Hematopoietic multipotent progenitor cell treated with erythropoietin and hydrocortisone succinate and interleukin-3 and kit ligand, for 17 days (in vitro differentiated cells): ENCODE data around the gene EDIL3.
"Not testable (repeated sequence)": the region's sequence is repeated elsewhere in the genome, so short reads cannot be mapped to it uniquely, and the experiment has no call there.

Experiments used
- DNase-seq: peaks from one replicate; pipeline ENCODE4 v3.0.0-alpha.2; 2015; ENCODE audit warnings: low spot score

The EDIL3 gene

GRCh38 chr5:84059672-84060071 is 325.0 kb downstream of the EDIL3 start:
- no peak for DNase-seq

DNA sequence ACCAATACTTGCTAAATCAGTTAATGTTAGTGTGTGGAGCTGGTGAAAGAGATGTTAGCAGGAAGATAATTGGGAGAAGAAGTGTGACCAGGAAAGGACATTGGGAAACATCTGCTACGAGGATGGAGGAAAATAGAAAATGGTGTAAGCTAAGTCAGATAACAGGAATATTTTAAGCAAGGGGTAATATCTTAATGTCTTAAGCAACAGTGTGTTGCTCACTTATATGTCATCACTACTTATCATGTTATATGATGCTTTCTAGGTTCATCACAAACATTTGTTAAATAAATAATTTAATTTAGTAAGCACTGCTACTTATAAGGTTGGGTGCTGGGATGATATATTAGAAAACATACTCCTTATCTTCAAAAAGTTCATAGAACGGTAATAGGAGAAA is 326.1 kb downstream of the EDIL3 start:
- DNase-seq = no peak

DNA sequence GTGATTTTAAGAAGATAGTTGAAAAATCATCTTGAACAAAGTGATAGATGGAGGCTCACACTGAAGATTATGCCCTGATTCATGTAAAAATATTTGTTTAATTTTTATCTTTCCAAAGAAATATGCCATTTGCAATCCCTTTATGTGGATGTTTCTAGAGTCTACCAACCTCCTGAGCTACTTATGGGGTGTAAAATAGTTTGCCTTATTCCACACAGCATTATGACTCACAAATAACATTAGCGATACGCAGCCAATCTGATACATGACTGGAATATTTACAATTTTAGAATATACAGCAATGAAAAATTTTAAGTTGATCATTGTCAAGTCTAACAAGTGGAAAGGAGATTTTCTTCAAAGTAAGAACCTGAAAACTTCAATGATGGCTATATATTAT is 327.5 kb downstream of the EDIL3 start:
- DNase-seq = no peak

DNA sequence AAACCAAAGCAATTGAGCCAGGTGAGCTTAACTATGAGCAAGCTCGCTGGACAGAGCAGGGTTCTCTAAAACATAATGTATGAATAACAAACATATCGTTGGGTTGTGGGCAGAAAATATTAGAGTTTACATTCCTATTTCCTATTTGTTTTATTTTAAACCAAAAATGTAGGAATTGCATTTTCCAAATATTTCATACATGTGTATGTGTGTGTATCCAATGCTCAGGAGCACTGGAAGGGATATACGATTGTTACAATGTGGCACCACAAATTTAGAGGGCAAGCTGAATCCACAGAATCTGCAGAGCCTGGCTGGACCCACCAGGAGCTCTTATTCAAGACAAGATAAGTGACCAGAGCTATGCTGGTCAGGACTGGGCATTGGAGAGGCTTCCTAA is 338.7 kb downstream of the EDIL3 start:
- DNase-seq = no peak

DNA sequence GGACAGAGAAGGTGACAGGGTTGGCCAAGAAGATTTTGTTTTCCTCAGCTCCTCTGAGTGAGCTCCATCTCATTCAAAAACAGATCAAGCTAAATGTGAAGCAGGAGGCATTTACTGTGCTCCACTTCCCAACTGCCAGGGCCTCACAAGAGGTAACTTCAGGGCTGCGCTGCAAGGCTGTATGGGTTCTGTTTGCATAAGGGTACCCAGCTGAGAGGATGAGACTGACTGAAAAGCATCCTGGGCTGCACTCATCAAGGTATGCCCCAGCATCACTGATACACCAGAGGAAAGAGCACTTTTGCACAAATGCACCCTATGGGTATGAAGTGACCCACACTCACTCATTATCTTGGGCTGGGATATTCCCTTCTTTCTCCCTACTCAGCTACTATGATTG is 347.8 kb downstream of the EDIL3 start:
- no peak for DNase-seq

DNA sequence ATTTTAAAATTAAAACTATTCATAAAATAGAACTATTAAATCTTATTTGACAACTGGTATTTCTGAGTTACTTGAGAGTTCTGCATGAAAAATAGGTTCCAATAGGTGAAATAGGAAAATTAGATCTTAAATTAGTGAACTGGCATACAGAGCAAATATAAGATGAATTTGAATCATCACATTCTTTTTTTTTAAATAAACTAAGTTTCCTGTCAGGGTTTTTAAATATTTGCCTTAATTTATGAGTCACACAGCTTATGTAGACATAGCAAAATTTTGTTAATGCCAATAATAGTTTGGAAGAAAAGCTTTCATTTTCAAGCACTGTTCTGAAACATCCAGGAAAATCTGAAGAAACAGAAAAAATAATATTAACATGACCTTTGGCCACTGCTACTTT is 352.4 kb downstream of the EDIL3 start:
- DNase-seq = no peak

- DNase-seq = no peak
Observed at GRCh38 chr5:84028093-84028492, 356.6 kb downstream of the EDIL3 start.

DNA sequence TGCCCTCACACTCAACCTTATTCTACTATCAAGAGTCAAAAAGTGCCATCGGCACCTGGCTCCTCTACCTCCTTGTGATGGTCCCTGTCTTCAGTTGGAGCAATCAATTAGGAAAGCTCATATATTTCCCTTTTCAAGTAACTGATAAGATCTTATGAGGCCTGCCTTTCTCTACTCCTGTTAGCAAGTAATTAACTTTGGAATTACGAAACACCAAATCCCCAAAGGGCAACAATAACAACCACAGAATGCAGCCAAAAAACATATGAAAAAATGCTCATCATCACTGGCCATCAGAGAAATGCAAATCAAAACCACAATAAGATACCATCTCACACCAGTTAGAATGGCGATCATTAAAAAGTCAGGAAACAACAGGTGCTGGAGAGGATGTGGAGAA is 366.2 kb downstream of the EDIL3 start:
- not testable (repeated sequence) for DNase-seq

- DNase-seq = no peak
Observed at GRCh38 chr5:84017523-84018172, 367.0 kb downstream of the EDIL3 start.

DNA sequence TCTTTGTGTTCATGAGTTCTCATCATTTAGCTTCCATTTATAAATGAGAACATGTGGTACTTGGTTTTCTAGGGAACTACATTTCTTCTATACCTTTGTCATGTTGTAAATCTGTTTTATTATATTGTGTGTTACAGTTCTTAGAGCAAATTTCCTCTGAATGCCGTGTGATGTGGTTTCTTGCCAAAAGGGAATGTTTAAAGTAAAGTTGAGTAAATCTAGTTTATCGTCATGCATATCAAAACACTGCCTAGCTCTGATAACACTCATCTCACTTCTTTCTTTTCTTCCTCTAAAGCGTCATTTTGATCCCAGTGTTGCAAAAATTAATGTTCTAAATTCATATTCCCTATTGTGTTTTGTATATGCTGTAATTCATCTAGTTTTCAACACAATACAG is 368.6 kb downstream of the EDIL3 start:
- no peak for DNase-seq

GRCh38 chr5:84014966-84015365 is 369.7 kb downstream of the EDIL3 start:
- DNase-seq = no peak

DNA sequence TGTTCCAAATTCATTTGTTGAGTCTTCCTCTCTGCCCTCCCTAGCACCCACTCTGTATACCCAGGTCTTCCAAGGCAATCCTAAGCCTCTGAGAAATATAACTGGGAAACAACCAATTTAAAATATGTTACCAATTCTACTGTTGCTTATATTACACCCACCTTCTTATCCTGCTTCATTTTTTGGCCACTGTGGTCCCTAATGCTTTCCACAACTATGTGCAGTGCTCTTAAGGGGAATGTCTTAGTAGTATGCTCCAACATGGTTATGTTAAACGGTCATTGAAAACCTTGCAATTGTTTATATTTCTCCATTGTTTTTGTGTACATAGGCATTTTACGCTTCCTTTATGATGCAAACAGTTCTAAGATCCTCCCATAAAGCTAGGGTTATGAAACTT is 390.9 kb downstream of the EDIL3 start:
- no peak for DNase-seq

- DNase-seq = no peak
Observed at GRCh38 chr5:83991566-83992224, 393.0 kb downstream of the EDIL3 start.

DNA sequence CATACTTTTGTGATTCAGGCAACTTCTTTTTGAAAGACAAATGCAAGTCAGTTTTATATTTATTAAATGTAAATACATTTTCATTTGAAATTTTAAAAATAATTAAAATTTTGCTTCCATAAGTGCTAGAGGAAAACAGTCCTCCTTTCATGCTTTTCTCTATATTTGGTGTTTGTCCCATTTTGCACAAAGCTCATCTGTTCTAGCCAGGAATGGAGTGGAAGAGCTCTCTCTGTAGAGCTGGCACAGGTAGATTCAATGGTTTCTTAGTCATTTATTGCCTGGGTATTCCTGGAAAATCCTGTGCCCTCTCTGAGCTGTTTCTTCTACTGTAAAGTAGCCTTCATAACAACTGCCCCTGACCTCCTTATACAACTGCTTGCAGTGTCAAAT is 396.4 kb downstream of the EDIL3 start:
- DNase-seq = no peak

DNA sequence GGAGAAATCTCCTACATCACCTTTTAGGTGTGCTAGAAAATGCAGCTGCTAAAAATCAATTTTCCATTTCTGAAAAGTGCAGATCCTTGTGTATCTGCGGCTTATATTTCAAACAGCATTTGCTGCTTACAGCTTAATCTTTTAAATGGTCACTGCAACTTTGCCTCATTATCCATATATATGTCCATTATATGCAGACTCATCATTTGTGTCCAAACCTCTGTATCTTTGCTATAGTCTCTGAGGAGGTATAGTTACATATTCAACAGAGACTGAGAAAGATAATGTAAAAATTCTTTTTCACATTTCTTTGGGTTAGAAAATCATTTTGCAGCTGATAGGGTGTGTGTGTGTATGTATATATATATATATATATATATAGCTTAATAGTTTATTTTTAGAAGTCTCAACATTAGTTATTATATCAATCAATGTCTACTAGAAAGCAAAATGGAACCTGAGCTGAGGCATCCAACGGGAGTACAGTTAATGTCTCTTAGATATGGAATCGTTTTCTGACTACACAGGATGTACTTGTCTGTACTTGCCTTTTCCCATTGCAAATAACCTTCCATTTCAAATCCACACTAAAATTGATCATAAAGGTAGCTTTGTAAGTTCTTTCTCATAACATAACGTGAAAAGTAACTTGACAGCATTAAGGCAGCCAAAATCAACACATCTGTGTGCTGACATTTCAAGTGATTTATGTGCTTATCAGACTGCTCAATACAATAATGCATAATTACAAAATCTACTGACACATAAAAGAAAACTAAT is 397.0 kb downstream of the EDIL3 start:
- no peak for DNase-seq

GRCh38 chr5:83983852-83984251 is 400.8 kb downstream of the EDIL3 start:
- no peak for DNase-seq

GRCh38 chr5:83973925-83974815 is 410.5 kb downstream of the EDIL3 start:
- no peak for DNase-seq

DNA sequence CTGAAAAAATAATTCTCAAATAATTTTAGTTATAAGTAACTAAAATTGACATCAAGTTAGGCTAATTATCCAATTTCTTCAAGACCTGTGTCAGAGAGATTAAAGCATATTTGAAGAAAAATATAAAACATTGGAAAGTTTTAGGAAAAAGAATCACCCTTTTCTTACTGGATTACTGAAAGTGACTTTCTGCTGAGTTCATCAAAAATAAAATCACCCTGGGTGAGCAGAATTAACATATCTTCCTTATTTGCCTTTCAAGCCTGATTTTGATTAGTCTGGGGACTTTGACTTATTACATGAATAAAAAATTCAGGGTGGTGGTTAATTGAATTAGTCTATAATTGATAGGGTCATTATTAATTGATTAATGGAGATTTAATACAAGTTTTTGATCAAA is 411.8 kb downstream of the EDIL3 start:
- DNase-seq = no peak

- no peak for DNase-seq
Observed at GRCh38 chr5:83972236-83972635, 412.4 kb downstream of the EDIL3 start.

DNA sequence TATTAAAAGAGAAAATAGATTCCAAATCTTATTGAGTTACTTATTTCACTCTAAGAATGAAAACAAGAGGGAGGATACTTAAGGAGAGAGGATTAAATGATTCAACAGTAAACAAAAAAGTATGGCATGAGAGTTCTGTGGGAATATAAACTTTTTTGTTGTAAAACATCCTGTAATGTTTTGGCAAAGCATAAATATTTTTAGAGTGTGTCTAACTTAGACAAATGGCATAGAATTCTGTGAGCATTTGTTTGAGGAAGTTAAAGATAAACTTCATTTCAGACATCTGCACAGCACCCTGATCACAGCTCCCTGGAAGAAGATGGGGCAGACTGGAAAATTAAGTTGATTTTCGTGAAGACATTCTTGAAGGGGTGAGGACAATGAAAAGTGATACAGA is 417.3 kb downstream of the EDIL3 start:
- DNase-seq = no peak

GRCh38 chr5:83965441-83965840 is 419.2 kb downstream of the EDIL3 start:
- no peak for DNase-seq

DNA sequence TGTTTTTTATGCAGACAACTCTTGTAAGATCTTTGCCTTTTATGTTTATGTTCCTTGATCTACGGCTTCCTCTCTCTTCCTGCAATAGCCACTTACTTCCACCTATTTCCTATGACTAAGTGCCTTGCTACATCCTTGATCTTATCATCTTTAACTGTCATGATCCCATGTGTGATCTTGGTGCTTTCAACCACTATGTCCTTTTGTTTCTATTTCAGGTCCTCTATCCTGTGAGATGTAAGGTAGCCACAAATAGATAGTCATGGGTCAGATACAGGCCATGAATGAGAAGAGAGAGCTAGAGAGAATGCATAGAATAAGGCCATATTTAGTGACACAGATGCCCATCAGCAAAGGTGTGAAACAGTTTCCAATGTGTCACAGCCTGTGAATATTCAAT is 420.4 kb downstream of the EDIL3 start:
- DNase-seq = no peak
